HG02943 (cell line): ENCODE measurements around the gene LETM1.

Experiments used
- ATAC-seq: cut with Tn5 transposase; IDR thresholded peaks from one replicate; pipeline ENCODE4 v1.9.1; 2021; ENCODE audit warnings: mild to moderate bottlenecking, low read depth, moderate library complexity; ENCODE audit not compliant: unreplicated experiment

LETM1 gene

DNA sequence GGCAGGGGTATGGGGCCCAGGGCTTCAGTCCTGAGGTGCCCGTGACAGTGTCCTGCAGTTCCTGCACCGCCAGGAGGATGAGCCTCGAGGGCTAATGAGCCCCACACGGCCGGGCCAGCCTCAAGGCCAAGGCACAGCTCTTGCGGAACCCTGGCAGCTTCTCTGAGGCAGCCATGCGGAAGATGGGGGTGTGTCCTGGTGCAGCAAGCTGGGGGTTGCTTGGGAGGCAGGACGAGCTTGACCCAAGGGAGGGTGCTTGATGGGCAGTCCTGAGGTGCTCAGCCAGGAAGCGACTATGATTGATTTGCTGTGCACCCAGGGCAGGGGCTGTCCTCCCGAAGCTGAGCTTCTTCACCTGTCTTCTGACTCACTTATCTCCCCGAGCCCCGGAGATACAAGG, 72.0 kb downstream of the LETM1 start:
- ATAC-seq, result no peak

DNA sequence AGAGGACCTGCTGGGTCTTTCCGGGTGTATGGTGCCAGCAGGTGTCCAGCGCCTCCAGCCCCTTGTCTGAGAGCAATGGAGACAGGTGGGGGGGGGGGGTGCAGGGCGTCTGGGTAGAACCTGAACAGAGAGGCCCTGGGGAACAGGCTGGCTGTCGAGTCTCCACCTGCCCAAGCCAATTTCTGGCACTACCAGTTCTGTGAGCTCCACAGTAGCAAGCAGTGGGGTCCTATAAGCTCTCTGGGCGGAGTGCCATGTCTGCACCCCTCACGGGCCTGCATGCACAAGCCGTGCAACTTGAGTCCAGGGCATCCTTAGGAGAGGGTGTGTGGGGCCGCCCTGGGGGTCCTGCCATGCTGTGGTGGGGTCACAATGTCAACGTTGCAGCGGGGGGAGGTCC, 72.9 kb downstream of the LETM1 start:
- ATAC-seq, result no peak

DNA sequence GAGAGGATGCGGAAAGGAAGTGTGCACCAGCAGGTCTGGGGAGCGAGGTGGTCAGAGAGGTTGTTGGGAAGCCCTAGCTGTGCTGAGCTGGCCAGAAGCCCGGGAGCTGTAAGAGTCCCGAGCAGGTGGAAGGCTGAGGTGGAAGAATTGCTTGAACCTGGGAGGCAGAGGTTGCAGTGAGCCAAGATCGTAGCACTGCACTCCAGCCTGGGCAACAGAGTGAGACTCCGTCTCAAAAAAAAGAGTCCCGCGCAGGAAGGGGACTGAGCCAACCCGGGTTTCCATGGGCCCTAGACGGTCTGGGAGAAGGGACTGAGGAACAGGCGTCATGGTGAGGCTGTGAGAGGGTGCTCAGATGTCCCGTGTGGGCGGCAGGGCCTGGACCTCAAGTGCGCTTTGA, 75.5 kb downstream of the LETM1 start:
- ATAC-seq, result no peak

DNA sequence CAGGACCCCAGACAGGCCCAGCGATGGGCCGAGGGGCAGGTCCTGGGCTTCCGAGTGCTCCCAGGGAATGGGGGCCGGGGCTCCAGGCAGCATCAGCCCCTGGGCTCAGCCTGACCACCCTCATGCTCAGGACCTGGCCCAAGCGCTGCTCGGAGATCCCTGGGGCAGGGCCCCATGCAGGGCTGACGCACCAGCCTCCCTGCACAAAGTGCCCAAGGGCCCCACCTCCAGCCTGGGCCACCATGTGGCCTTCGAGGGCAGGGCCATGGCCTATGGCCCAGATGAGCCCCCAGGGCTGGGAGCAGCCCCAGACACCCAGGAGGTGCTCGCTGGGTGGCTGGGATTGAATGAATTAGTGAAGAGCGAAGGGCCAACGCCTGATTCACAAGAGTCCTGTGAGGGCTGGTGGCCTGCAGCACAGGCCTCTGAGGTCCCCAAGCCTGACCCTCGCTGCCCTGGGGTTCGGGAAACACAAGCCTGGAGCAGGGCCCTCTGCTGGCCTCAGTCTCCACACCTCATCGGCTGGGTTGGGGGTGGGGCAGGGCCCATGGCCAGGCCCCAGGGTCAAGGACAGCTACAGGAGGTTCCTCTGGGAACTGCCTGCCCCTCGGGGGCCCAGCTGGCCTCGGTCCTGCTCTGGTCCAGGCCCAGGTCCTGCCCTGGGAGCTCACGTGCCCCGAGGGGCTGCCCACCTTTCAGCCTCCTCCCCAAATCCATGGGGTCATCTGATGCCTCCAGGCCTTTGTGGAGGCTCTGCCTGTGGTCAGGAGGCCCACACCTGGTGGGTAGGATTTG, 76.2 kb downstream of the LETM1 start:
- no peak for ATAC-seq

DNA sequence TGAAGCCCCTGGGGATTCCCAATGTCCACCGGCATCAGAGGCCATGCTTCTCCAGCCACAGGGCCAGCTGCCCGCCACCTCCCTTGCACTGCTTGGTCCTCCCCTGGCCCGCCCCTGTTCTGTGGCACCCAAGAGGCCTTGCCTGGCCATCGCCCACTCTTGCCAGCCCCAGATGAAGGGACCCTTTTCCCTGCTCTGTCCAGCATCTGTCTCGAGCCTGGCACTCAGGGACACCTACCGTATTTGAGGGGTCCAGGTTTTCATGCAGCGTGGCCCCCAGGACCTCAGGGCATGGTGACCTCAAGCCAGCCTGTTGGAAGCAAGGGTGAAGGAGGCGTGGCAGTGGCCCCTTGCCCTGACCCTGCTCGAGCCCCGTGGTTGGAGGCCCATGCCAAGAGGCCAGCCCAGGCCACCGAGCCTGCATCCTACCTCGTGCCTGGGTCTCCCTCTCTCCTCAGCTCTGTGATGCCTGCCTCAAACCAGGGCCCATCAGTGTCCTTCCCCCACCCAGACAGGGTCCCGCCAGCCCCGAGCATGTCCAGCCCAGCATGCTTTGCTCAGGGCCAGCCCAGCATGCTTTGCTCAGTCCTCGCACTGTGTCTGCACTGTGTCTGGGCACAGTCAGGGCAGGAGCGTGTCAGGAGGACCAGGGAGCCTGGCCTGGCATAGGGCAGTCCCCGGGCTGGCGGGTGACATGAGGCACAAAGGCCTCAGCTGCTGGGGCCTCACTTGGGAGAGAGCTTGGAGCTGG, 77.1 kb downstream of the LETM1 start:
- ATAC-seq, result no peak

DNA sequence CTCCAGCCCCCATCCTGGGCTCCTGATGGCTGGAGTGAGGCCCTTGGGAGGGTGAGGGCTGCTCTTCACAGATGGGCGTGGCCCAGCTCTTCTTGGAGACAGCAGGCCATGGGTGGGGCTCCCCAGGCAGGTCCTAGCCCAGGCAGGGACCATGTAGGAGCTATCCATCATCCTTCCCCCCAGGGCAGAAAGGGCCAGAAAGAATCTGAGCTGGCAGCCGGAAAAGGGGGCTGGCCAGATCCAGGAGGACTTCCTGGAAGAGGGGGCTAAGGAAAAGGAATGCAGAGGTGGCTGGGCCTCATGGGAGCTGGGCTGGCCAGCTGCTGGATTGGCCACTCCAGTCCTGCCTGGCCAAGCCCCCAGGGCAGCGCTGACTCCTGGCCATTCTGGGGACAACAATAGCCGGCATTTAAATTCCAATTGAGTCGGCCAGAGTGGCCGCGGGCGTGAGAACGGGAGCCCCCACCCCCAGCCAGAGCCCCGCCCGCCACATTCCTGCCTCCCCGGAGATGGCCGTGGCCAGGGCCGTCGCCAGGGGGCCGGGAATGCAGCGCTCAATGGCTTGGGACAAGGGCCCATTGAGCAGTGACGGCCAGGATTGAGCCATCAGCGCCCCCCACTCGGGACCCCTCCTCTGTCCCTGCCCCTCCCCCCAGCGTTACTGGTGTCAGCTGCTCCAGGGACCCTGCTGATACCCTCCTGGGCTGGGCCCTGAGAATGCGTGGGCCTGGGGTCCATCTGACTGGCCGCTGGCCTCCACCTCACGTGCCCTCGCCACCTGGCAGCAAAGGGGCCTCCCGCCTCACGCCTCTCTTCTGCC, 77.9 kb downstream of the LETM1 start:
- no peak for ATAC-seq

DNA sequence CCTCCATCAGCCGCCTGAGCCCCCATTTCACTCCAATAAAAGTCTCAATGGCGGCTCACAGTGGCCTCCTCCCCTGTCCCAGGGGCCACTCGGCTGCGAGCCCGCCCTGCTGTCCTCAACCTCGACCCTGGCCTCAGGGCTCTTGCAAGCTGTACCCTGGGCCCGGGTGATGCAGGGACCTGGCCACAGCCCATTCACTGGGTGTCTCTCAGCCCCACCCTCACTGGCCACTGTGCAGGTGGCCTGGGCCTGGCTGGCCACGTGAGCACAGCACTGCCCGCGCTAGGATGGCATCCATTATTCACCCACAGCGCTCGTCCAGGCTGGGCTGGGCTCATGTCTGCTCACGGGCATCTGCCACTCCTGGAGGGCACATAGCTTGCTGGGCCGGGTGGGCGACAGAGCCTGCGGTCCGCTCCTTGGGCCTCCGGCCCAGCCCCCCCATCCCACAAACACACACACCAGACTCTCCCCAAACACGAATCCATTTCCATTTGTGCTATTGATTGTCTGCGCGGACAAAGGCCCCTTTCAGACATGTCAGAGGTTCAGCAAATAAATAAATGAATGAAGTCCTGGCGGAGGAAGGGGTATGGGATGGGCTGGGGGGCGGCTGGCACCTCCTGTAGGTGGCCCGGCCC, 79.3 kb downstream of the LETM1 start:
- no peak for ATAC-seq

DNA sequence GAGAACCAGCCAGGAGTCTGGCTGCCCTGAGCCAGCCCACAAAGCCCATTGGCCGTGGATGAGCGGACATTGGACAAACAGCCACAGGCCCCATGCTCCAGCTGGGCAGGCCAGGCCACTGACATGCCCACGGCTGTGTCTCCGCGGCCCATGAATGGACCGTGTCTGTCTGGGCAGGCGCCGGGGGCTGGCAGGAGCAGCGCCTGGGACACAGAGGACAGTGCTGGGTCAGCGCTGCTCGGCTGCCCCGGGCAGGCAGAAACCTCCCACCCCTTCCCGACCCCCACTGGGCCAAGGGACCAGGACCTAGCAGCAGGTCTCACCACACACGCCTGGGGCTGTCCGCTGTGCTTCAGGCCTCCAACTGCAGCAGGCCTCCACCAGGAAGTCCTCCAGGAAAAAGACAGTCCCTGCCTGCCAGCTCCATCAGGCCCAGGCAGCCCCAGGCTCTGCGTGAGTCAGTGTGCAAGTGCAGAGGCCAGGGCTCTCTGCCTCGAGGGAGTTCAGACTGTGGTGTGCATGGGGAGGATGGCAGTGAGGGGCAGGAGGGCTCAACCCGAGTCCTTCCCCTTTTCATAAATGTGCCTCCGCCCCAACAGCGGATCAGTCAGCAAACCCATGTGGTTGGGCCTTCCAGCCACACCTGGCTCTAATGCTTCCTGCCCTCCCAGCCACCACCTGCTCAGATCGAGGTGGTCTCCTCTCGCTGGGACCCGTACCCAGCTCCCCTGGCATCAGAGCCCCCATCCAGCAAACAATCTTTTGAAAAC, 80.0 kb downstream of the LETM1 start:
- no peak for ATAC-seq

DNA sequence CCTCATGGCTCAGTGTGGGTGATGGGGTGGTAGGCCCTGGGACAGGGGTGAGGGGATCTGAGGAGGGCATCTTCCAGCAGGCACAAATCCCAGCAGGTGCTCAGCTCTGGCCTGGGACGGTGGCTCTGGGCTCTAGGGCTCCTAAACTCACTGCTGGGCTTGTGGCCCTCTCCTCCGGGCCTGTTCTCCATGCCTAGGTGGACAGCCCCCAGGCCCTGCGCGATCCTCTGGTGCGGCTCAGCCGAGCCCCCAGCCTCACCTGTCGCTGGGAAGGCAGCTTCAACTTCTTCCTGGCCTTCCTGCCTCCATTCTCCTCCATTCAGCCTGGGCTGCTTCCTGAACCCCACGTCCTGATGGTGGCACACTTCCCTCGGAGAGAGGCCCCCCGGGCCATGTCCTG, 82.2 kb downstream of the LETM1 start:
- no peak for ATAC-seq

DNA sequence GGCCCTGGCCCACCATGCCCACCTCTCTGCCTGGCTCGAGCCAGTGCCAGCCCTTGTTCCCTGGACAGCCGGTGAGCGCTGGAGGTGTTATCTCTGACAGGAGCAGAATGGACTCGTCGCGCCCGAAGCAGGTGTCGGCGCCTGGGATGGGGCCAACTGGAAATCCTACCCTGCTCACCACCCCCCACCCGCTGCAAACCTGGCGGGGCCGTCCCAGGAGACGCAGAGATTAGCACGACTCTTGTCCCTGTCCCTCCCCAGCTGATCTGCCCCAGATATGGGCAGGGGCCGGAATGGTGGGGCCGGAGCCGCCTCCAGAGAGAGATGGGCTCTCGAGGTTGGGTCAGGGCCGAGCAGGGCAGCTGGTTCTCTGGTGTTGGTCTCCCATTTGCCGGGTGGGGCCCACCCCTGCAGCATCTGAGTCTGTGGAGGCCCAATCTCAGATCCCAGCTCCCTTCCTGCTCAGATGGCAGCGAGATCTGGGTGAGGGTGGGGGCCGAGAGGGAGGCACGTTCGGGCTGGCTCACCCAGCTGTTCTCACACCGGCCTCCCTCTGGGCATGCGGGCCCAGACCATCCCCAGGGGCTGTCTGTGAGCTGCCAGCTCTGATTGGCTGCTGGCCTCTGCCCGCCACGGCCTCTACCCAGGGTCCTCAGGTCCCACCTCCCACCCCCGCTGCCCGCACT, 83.0 kb downstream of the LETM1 start:
- no peak for ATAC-seq

DNA sequence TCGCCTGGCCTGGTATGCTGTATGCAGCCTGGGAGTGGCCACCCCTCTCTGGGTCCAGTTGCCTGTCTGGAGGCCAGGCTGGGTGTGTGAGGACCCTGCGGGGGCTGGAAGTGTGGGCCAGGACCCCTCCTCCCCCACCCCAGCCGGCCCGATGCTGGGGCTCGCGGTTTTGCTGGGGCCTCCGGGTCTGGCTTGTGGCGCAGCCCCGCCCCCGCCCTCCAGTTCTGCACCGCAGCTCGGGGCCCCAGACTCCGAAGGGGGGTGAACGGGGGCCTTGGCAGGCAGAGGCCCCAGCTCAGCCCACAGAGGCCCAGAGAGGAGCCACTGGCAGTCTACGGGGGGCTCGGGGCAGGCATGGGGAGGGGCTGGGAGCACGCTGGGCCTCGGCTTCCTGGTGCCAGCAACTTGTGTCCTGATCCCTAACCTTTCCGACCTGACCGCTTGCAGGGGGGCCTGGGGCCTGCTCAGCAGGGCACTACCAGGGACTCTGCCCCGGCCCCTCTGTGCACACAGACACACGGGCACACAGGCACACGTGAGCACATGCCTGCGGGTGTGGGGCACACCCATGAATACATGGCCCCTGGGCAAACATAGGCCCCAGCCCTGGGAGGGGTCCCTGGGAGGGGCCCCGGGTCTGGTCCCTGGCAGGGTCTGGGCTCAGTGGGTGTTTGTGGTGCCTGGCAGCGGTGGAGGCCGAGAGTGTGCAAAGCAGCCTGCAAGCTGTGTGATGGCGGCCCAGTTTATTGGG, 84.2 kb downstream of the LETM1 start:
- ATAC-seq, result no peak

DNA sequence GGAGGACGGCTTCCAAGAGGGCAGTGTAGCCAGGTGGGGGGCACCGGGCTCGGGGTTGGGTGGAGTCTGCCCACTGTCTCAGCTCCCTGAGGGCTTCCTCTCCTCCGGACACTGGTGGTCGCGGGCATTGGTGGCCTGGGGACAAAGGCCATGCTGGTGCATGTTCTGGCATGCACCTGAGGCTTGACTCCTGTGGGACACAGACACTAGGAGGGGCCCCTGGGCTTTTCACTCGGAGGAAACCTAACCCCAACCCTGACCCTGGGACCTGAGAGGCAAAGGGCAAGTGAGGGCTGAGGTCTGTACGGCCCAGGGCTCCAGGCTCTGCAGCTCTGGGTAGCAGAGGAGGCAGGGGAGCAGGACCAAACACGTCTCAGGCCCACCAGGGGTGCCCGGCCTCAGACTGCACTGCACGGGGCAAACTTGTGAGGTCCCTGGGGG, 85.1 kb downstream of the LETM1 start:
- no peak for ATAC-seq

DNA sequence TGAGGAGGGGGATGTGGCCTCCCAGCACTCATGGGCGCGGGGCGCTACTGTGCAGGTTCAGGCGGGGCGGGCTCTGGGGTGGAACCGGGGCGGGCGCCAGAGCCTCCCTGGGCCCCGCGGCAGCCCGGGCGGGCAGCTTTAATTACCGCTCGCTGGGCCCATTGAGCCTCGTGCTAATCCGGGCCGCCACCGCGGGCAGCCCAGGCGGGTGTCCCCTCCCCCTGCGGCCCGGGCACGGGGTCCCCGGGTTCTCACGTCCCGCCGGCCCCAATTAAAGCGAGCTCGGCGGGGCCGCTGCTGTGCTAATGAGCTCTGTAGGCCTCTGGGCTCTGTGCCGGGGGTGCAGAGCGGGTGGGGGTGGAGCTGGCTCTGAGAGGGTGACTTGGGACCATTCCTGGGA, 85.7 kb downstream of the LETM1 start:
- ATAC-seq, result no peak

DNA sequence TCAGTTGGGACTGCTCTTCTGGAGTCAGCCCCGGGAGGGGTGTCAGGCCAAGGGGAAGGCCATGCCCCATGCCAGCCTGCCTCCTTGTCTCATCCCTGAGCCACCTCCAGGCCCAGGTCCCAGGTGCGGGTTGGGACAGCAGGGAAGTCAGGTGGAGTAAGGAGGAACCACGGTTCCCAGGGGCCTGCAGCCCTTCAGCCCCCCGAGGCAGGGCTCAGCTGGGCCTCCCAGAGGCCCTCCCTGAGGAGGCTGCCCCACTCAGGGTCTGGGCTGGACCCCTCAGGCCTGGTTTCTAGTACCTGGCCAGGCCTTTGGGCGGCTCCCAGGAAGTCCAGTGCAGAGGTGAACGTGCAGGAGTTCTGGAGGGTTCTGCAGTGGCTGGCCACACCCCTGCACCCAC, 86.3 kb downstream of the LETM1 start:
- no peak for ATAC-seq

DNA sequence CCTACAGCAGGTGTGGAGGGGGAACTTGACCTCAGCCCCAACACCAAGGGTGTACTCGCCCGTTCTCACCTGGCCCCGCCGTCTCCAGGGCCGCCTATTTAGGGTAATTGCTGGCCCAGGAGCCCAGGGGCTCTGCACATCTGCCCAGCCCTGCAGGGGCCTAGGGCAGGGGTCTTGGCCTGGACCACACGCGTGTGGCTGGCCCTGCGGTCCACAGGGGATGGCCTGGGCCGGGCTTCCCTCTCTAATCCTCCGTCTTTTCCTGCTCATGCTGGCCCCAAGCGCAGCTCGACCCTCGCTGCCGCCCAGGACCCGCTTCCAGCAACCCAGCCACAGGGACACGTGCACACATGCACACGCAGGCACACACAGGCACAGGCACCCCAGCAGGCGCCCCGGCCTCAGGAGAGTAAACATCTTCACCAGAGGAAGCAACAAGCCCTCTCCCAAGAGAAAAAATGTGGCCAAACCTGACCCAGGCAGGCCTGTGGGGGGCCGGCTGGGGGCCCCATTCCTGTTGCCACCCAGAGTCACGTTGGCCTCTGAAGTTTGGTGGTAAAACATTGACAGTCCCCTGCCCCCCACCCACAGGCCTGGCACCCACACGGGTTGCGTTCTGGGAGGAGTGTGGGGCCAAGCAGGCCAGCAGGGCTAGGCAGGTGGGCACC, 87.5 kb downstream of the LETM1 start:
- no peak for ATAC-seq

DNA sequence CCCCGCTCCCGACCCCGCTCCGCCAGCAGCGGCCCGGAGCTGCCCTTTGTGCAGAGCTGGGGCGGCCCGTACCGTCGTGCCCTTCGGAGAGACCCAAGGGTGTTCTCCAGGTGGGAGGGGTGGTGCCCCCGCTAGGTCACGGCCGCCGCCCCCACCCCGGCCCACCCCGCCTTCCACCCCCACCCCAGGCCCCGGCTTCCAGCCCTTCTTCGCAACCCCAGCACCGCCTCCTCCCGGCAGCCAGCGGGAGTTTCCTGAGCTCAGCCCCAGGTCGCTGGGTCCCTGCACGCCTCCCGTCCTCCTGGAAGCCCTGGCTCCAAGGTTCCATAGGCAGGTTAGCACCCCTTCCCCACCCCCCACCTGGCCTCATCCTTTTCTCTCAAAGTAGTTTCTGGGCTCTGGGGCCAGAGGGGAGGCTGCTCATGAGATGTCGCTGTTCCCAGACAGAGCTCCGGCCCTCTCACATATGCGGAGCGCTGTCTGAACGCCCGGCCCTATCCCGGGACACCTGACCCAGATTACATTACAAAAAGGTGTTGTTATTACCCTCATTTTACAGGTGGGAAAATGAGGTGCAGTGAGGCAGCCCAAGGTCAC, 88.1 kb downstream of the LETM1 start:
- no peak for ATAC-seq

DNA sequence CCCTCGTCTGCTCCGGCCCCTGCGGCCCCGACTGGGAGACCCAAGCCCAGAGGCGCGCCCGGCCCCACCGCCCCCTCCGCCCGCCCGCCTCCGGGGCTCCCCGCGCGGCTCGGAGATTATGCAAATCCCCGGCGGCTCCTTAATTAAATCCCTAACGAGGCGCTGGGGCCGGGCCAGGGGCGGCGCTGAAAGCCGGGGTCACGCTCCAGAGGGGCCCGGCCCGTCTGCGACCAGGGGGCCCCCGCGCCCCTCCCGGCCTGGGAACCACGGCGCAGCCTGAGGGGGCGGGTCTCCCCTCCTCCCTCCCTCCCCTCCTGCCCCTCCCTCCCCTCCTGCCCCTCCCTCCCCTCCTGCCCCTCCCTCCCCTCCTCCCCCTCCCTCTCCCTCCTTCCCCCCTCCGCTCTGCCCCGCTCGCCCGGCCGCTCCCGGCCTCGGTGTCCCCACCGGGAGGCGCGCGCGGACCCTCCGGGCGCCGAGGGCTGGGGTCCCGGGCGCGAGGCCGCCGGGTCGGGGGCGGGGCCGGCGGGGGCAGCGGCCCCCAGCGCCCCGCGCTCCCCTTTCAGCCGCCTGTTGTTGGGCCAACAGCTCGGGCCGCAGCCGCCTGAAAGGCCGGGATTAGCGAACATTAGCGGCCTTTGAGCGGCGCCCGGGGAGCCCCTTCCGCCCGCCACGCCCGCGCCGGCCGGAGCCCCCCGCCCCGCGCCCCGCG, 88.7 kb downstream of the LETM1 start:
- ATAC-seq, result no peak
